IMR-90 (cell line): ENCODE data around the gene RASGRP2.

ENCODE experiments used
- BHLHE40 ChIP-seq: fragments of 150-350 bp; IDR thresholded peaks from 2 replicates; pipeline ENCODE4 v1.6.1; 2016; ENCODE audit warnings: mild to moderate bottlenecking, low read depth, low read length
- CEBPB ChIP-seq: IDR thresholded peaks from 2 replicates; pipeline ENCODE4 v1.6.1; 2012; ENCODE audit warnings: low read depth, low read length, improper control_type of control experiment
- CHD1 ChIP-seq: IDR thresholded peaks from 2 replicates; pipeline ENCODE4 v1.6.1; 2012; ENCODE audit warnings: low read depth, low read length, improper control_type of control experiment
- CTCF ChIP-seq: conservative IDR thresholded peaks from 2 replicates; pipeline ENCODE4 v1.5.1; 2012; ENCODE audit warnings: mild to moderate bottlenecking, low read depth, low read length, improper control_type of control experiment
- ELK1 ChIP-seq: fragments of 150-350 bp; IDR thresholded peaks from 2 replicates; pipeline ENCODE4 v1.6.1; 2016; ENCODE audit warnings: low read depth, mild to moderate bottlenecking, low read length, moderate library complexity, borderline replicate concordance
- FOS ChIP-seq: fragments of 150-350 bp; IDR thresholded peaks from 2 replicates; pipeline ENCODE4 v1.6.1; 2016; ENCODE audit warnings: low read depth, low read length
- MAFK ChIP-seq: IDR thresholded peaks from 2 replicates; pipeline ENCODE4 v1.6.1; 2012; ENCODE audit warnings: low read depth, low read length, improper control_type of control experiment
- MAZ ChIP-seq: IDR thresholded peaks from 2 replicates; pipeline ENCODE4 v1.6.1; 2012; ENCODE audit warnings: low read depth, mild to moderate bottlenecking, low read length, improper control_type of control experiment, moderate library complexity, borderline replicate concordance
- MXI1 ChIP-seq: IDR thresholded peaks from 2 replicates; pipeline ENCODE4 v1.6.1; 2012; ENCODE audit warnings: low read depth, mild to moderate bottlenecking, low read length, moderate library complexity, borderline replicate concordance
- POLR2A ChIP-seq: IDR thresholded peaks from 2 replicates; pipeline ENCODE4 v1.6.1; 2012; ENCODE audit warnings: mild to moderate bottlenecking, low read depth, low read length
- RCOR1 ChIP-seq: IDR thresholded peaks from 2 replicates; pipeline ENCODE4 v1.6.1; 2012; ENCODE audit warnings: mild to moderate bottlenecking, low read length, improper control_type of control experiment; ENCODE audit not compliant: insufficient replicate concordance
- RFX5 ChIP-seq: IDR thresholded peaks from 2 replicates; pipeline ENCODE4 v1.8.0; 2012; ENCODE audit warnings: low read depth, mild to moderate bottlenecking, low read length, moderate library complexity
- SMC3 ChIP-seq: fragments of 150-350 bp; IDR thresholded peaks from 2 replicates; pipeline ENCODE4 v1.6.1; 2016; ENCODE audit warnings: low read depth, mild to moderate bottlenecking, antibody characterized with exemption, low read length, moderate library complexity
- USF2 ChIP-seq: fragments of 150-350 bp; IDR thresholded peaks from 2 replicates; pipeline ENCODE4 v1.6.1; 2017; ENCODE audit warnings: mild to moderate bottlenecking, antibody characterized with exemption, low read length, low read depth

- TF ChIP-seq ELK1 (no peak), CTCF (no peak), RCOR1 (no peak), POLR2A (no peak), MXI1 (no peak), SMC3 (no peak), CEBPB (no peak), BHLHE40 (no peak), CHD1 (no peak), MAZ (no peak), USF2 (no peak), RFX5 (no peak), FOS (no peak), MAFK (no peak)
Observed at GRCh38 chr11:64751136-64751535, 7.2 kb upstream of the RASGRP2 start.
